Iris pigment epithelial cell (primary cell): ENCODE measurements around the gene TRIM62.

Experiments
- DNase-seq: peaks from one replicate; pipeline ENCODE4 v3.0.0-alpha.2; 2011; ENCODE audit warnings: low read depth

TRIM62 gene

GRCh38 chr1:33180226-33180910 lies 1.5 kb downstream of the TRIM62 start:
- DNase-seq: peak; percentile 90

- DNase-seq: no peak
Observed at GRCh38 chr1:33178836-33179439, 2.9 kb downstream of the TRIM62 start.

- DNase-seq: no peak
Observed at GRCh38 chr1:33177996-33178540, 3.8 kb downstream of the TRIM62 start.

- DNase-seq: no peak
Observed at GRCh38 chr1:33176887-33177286, 5.0 kb downstream of the TRIM62 start.

GRCh38 chr1:33176362-33176850 lies 5.4 kb downstream of the TRIM62 start:
- peak; percentile 88 for DNase-seq

- no peak for DNase-seq
Observed at GRCh38 chr1:33175865-33176264, 6.0 kb downstream of the TRIM62 start.

- DNase-seq: no peak
Observed at GRCh38 chr1:33173091-33173490, 8.8 kb downstream of the TRIM62 start.

- DNase-seq: no peak
Observed at GRCh38 chr1:33171977-33172813, 9.6 kb downstream of the TRIM62 start.

- DNase-seq: no peak
Observed at GRCh38 chr1:33170351-33171274, 11.2 kb downstream of the TRIM62 start.

GRCh38 chr1:33169290-33170055 lies 12.4 kb downstream of the TRIM62 start:
- DNase-seq: peak; percentile 50

- no peak for DNase-seq
Observed at GRCh38 chr1:33168556-33169289, 13.1 kb downstream of the TRIM62 start.

GRCh38 chr1:33167650-33168447 lies 14.0 kb downstream of the TRIM62 start:
- DNase-seq: peak; percentile 44

GRCh38 chr1:33165809-33166208 lies 16.0 kb downstream of the TRIM62 start:
- no peak for DNase-seq

GRCh38 chr1:33165209-33165608 lies 16.6 kb downstream of the TRIM62 start:
- no peak for DNase-seq

GRCh38 chr1:33163621-33164519 lies 18.0 kb downstream of the TRIM62 start:
- peak; percentile 97 for DNase-seq

GRCh38 chr1:33162141-33162540 lies 19.7 kb downstream of the TRIM62 start:
- no peak for DNase-seq

GRCh38 chr1:33161061-33161681 lies 20.7 kb downstream of the TRIM62 start:
- DNase-seq: peak; percentile 70

GRCh38 chr1:33159577-33159976 lies 22.3 kb downstream of the TRIM62 start:
- DNase-seq: no peak
